Osteocyte (in vitro differentiated cells): Measurements from ENCODE around the gene MAMDC4. TPM values are rescaled to one million over a fixed set of nuclear protein-coding genes. Genes with fewer than 3 reads are reported as not detected.
"Not testable (repeated sequence)": the region's sequence is repeated elsewhere in the genome, so short reads cannot be mapped to it uniquely, and the experiment has no call there.

Experiments used
- DNase-seq: peaks from one replicate; pipeline ENCODE4 v3.0.0; 2021; ENCODE audit warnings: mixed read lengths; ENCODE audit not compliant: unreplicated experiment; ENCODE audit errors: extremely low spot score
- H3K27ac Mint-ChIP-seq: one replicate; pipeline ENCODE4 v1.8.0; 2021; ENCODE audit warnings: mild to moderate bottlenecking, mixed read lengths; ENCODE audit not compliant: unreplicated experiment
- H3K27me3 Mint-ChIP-seq: one replicate; pipeline ENCODE4 v1.8.0; 2021; ENCODE audit warnings: mixed read lengths; ENCODE audit not compliant: unreplicated experiment
- H3K36me3 Mint-ChIP-seq: one replicate; pipeline ENCODE4 v1.8.0; 2021; ENCODE audit warnings: mixed read lengths; ENCODE audit not compliant: unreplicated experiment
- H3K4me1 Mint-ChIP-seq: one replicate; pipeline ENCODE4 v1.8.0; 2021; ENCODE audit warnings: mixed read lengths; ENCODE audit not compliant: unreplicated experiment
- H3K4me3 Mint-ChIP-seq: one replicate; pipeline ENCODE4 v1.8.0; 2021; ENCODE audit warnings: mild to moderate bottlenecking, moderate library complexity, mixed read lengths; ENCODE audit not compliant: unreplicated experiment
- H3K9me3 Mint-ChIP-seq: one replicate; pipeline ENCODE4 v1.8.0; 2021; ENCODE audit warnings: mixed read lengths; ENCODE audit not compliant: unreplicated experiment
- CTCF ChIP-seq: fragments of 200-600 bp; sonication (generic); IDR thresholded peaks from 2 replicates; pipeline ENCODE4 v1.5.0; 2021; ENCODE audit warnings: antibody characterized with exemption, mild to moderate bottlenecking, moderate library complexity
- total RNA-seq: library from RNA; stranded (reverse); gene quantifications from 2 replicates; pipeline ENCODE4 v1.2.1, GENCODE V29; 2021

MAMDC4 gene
- total RNA-seq, 1 donor from 2014 or later = 9.4 TPM

GRCh38 chr9:136835162-136835931, 16.8 kb upstream of the MAMDC4 start:
- no peaks in the 10 kb centered on the region for H3K9me3 Mint-ChIP-seq
- H3K27ac Mint-ChIP-seq = no peak overlapping the region
- no peaks in the 10 kb centered on the region for H3K27me3 Mint-ChIP-seq
- no peak overlapping the region for H3K4me3 Mint-ChIP-seq
- no peak for DNase-seq
- H3K36me3 Mint-ChIP-seq = peaks cover 19% of the 10 kb centered on the region
- no peak for TF ChIP-seq CTCF
- peaks cover 13% of the 10 kb centered on the region for H3K4me1 Mint-ChIP-seq

GRCh38 chr9:136835932-136836904, 15.9 kb upstream of the MAMDC4 start:
- no peak for TF ChIP-seq CTCF
- no peak for DNase-seq
- Mint-ChIP-seq H3K27ac (no peak overlapping the region), H3K36me3 (peaks cover 19% of the 10 kb centered on the region), H3K4me1 (peaks cover 21% of the 10 kb centered on the region), H3K27me3 (no peaks in the 10 kb centered on the region), H3K9me3 (no peaks in the 10 kb centered on the region), H3K4me3 (no peak overlapping the region)

- H3K27ac Mint-ChIP-seq = no peak overlapping the region
- H3K9me3 Mint-ChIP-seq = no peaks in the 10 kb centered on the region
- DNase-seq = no peak
- no peak overlapping the region for H3K4me3 Mint-ChIP-seq
- TF ChIP-seq CTCF = no peak
- H3K4me1 Mint-ChIP-seq = peaks cover 31% of the 10 kb centered on the region
- no peaks in the 10 kb centered on the region for H3K27me3 Mint-ChIP-seq
- peaks cover 15% of the 10 kb centered on the region for H3K36me3 Mint-ChIP-seq
Measured at GRCh38 chr9:136837146-136837855, 14.8 kb upstream of the MAMDC4 start.

GRCh38 chr9:136837856-136838277, 14.3 kb upstream of the MAMDC4 start:
- peaks cover 12% of the 10 kb centered on the region for H3K36me3 Mint-ChIP-seq
- not testable (repeated sequence) for DNase-seq, H3K27me3 Mint-ChIP-seq, H3K9me3 Mint-ChIP-seq, H3K4me3 Mint-ChIP-seq, H3K27ac Mint-ChIP-seq
- peaks cover 32% of the 10 kb centered on the region for H3K4me1 Mint-ChIP-seq
